GM12874 (cell line): ENCODE results near the gene MKLN1.

ENCODE experiments used
- TF ChIP-seq, protein P1 (sequence below): IDR thresholded peaks from 2 replicates; pipeline ENCODE4 v1.5.1; 2011; ENCODE audit warnings: low read depth, mild to moderate bottlenecking, control low read depth, low read length, moderate library complexity; ENCODE audit not compliant: insufficient read depth

The MKLN1 gene

DNA sequence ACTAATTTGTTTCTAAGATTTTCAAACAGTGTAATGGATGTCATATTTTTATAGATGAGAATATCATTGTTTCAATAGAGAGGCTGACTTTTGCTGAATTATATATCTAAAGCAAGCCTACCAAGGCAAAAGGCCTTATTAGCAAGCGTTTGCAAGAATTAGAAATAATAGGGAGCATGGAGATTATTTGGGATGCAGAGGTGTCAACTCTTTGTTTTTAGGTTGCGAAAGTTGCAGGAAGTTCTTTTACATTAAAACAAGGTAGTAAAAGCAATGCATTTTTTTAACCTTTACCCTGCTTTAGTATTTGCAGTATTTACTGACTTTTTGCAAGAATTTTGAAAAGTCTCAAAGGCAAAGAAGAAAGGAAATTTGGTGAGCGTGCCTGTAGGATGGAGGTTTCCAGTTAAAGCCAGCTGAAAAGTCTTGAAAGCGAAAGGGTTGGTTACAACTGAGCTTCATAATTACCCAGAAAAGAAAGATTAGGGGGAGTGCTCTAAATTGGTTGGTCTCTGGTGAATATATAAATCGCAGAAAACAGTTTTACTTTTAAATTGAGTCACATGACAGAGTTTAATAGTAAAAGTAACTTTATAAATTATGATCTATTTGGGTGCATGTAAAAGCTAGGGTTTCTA is 81.6 kb downstream of the MKLN1 start:
- TF ChIP-seq, protein P1, sequence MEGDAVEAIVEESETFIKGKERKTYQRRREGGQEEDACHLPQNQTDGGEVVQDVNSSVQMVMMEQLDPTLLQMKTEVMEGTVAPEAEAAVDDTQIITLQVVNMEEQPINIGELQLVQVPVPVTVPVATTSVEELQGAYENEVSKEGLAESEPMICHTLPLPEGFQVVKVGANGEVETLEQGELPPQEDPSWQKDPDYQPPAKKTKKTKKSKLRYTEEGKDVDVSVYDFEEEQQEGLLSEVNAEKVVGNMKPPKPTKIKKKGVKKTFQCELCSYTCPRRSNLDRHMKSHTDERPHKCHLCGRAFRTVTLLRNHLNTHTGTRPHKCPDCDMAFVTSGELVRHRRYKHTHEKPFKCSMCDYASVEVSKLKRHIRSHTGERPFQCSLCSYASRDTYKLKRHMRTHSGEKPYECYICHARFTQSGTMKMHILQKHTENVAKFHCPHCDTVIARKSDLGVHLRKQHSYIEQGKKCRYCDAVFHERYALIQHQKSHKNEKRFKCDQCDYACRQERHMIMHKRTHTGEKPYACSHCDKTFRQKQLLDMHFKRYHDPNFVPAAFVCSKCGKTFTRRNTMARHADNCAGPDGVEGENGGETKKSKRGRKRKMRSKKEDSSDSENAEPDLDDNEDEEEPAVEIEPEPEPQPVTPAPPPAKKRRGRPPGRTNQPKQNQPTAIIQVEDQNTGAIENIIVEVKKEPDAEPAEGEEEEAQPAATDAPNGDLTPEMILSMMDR, result no peak

DNA sequence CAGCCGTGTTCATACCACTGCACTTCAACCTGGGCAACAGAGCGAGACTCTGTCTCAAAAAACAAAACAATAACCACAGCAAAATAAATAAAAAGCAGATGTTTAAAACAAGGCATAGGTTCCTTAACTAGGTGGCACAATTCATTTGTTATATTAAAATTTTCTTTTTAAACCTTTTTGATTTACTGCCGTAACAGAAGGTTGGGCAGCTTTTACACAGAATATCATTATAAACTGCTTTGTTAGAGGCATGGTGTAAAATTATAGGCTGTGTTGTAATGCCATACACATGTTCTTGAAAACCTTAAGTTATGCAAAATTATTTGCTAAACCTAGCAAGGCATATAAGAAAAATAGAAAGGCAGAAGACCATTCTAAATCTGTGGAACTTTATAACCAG is 84.4 kb downstream of the MKLN1 start:
- TF ChIP-seq, protein P1, result no peak

DNA sequence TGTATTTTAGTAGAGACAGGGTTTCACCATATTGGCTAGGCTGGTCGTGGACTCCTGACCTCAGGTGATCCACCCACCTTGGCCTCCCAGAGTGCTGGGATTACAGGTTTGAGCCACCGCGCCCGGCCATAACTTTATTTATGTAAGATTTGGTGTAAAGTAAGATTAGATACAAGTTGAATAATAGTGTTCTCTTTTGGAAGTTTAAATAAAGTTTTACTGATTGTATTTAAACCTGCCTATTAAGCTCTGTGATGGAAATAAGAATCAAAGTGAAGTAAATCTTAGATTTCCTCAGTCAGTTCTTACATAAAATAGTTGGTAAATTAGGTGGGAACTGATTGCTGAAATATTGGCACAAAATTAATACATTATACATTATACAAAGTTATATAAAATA is 86.0 kb downstream of the MKLN1 start:
- TF ChIP-seq, protein P1, result no peak

DNA sequence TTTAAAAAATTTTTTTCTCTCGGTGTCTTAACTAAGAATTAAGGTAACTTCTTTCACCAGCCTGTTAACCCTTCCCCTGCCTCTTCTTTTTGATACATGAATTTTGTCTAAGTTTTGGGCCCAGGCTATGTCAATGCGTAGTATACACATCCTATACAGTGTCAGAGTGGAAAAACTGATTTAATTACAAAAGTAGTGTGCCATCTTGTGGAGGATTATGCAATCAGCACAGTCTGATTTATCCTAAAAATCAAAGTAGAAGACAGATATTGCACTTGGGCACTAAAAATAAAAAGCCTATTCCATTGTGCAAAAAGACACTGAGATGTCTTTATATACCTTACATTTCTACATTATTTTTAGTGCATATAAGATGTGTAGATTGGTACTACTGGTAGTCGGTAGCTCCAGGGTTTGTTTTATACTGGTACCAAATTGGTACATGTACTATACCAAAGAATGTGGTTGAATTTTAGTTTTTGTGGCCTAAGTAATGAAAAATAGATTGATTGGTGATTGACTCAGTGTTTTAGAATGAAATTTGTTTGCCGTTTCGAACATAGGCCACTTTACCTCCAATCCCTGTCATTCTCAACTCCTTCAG is 96.6 kb downstream of the MKLN1 start:
- TF ChIP-seq, protein P1, result peak; percentile 38; the same call in 1 of the 2 replicates

DNA sequence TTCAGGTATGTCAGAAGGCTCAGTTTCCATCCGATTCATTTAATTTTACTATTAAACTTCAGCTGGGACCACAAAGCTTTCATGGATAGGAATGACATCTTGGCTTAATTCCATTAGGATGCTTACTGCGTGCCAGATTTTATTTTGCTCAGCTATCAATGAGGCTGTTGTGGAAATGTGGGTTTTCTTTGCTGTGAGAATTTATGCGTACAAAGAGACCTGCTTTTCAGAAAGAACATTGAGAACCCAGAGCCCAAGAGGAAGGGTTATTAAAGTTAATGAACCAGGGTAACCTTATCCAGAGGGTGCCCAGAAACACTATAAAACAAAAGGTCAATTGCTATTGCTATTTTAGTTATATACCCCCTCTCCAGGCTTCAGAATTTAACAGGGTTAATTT is 98.3 kb downstream of the MKLN1 start:
- TF ChIP-seq, protein P1, result no peak

DNA sequence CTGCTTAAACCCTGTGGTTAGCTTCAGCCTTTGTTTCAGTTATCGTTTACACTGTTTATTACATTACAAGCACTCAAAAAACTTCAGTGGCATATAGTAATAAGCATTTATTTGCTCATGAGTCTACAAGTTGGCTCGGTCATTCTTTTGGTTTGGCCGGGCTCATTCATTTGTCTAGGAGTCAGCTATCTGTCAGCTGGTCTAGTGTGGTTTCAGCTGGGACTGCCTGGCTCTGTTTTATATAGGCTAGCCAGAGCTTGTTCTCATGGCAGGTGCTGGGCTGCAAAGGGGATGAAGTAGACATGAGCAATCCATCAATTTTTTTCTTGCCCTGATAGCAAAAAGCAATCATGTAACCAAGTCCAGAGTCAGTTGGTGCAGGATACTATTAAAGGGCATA is 103.6 kb downstream of the MKLN1 start:
- TF ChIP-seq, protein P1, result no peak

DNA sequence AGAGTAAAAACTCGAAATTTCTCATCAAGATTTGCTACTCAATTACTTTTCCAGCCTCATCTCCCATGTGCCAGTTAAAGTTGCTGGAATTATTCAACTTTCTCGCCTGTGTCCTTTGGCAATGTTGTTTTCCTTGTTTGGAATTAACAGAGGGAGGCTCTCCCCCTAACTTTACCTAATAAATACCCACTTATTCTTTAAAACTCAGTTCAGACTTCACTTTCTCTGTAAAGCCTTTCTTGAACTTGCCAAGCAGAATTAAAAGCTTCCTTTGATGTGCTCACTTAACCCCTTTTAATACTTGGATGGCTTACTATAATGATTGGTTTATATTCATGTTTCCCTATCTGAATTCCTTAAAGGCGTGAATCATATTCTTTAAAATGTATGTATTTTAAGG is 104.1 kb downstream of the MKLN1 start:
- TF ChIP-seq, protein P1, result no peak
